MM.1S (cell line): ENCODE data around the gene MYLK4.

Experiments used
- EZH2phosphoT487 ChIP-seq: fragments of 300-600 bp; sonication (generic); IDR thresholded peaks from 2 replicates; pipeline ENCODE4 v1.6.1; 2018; ENCODE audit warnings: antibody characterized with exemption, low read length
- TF ChIP-seq, protein P1 (sequence below): fragments of 300-600 bp; sonication (generic); IDR thresholded peaks from 2 replicates; pipeline ENCODE4 v1.5.1; 2016; ENCODE audit warnings: antibody characterized with exemption, low read length, mixed read lengths

DNA sequence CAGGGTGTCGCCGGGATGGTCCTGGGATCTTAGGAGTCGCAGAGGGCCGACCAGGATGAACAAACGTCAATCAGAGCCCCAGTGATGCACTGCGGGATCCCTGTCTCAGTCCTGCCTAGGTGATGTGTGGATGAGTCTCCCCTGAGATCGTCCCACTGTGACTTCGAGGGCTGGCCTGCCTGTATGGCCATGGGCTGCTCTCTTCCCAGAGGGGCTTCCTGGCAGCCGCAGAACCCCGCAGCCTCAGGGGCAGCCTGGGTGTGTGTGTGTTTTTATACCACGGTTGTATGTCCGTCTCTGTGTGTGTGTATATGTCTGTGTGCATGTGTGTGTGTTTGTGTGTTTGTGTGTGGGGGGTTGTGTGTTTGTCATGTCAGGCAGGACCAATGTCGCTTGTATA lies 111.6 kb downstream of the MYLK4 start:
- TF ChIP-seq, protein P1, sequence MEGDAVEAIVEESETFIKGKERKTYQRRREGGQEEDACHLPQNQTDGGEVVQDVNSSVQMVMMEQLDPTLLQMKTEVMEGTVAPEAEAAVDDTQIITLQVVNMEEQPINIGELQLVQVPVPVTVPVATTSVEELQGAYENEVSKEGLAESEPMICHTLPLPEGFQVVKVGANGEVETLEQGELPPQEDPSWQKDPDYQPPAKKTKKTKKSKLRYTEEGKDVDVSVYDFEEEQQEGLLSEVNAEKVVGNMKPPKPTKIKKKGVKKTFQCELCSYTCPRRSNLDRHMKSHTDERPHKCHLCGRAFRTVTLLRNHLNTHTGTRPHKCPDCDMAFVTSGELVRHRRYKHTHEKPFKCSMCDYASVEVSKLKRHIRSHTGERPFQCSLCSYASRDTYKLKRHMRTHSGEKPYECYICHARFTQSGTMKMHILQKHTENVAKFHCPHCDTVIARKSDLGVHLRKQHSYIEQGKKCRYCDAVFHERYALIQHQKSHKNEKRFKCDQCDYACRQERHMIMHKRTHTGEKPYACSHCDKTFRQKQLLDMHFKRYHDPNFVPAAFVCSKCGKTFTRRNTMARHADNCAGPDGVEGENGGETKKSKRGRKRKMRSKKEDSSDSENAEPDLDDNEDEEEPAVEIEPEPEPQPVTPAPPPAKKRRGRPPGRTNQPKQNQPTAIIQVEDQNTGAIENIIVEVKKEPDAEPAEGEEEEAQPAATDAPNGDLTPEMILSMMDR = no peak
- no peak for TF ChIP-seq EZH2phosphoT487
